Fibroblast of mammary gland (primary cell): ENCODE measurements around the gene DLG2.
A peak's percentile ranks its signal among the peaks of the same experiment; 100 is the strongest.
"Not testable (repeated sequence)": the region's sequence is repeated elsewhere in the genome, so short reads cannot be mapped to it uniquely, and the experiment has no call there.

Experiments used
- DNase-seq: peaks from one replicate; pipeline ENCODE4 v3.0.0-alpha.2; 2010; ENCODE audit warnings: low read depth
- H3K4me3 ChIP-seq: 2 replicates; pipeline ENCODE4 v1.5.1; 2011; ENCODE audit warnings: low read depth, mild to moderate bottlenecking, low read length, moderate library complexity; ENCODE audit not compliant: control insufficient read depth
- TF ChIP-seq, protein P1 (sequence below): conservative IDR thresholded peaks from 2 replicates; pipeline ENCODE4 v1.5.1; 2011; ENCODE audit warnings: low read depth, low read length, inconsistent platforms; ENCODE audit not compliant: control insufficient read depth, insufficient read depth

Gene DLG2

GRCh38 chr11:85627332-85627997 is at the start of gene DLG2:
Gene DLG2 (minus strand): TSS chr11:85627344.
- peak; percentile 61 for DNase-seq
- peak within 1 kb of the TSS; percentile 86 for H3K4me3 ChIP-seq
- TF ChIP-seq, protein P1, sequence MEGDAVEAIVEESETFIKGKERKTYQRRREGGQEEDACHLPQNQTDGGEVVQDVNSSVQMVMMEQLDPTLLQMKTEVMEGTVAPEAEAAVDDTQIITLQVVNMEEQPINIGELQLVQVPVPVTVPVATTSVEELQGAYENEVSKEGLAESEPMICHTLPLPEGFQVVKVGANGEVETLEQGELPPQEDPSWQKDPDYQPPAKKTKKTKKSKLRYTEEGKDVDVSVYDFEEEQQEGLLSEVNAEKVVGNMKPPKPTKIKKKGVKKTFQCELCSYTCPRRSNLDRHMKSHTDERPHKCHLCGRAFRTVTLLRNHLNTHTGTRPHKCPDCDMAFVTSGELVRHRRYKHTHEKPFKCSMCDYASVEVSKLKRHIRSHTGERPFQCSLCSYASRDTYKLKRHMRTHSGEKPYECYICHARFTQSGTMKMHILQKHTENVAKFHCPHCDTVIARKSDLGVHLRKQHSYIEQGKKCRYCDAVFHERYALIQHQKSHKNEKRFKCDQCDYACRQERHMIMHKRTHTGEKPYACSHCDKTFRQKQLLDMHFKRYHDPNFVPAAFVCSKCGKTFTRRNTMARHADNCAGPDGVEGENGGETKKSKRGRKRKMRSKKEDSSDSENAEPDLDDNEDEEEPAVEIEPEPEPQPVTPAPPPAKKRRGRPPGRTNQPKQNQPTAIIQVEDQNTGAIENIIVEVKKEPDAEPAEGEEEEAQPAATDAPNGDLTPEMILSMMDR: no peak

GRCh38 chr11:85673393-85673792 is 46.2 kb upstream of the DLG2 start:
- TF ChIP-seq, protein P1: no peak
- no peak for DNase-seq
- H3K4me3 ChIP-seq: no peak overlapping the region

GRCh38 chr11:85672105-85672902 is 45.2 kb upstream of the DLG2 start:
- H3K4me3 ChIP-seq: no peak overlapping the region

GRCh38 chr11:85670949-85671663 is 44.0 kb upstream of the DLG2 start:
- DNase-seq, H3K4me3 ChIP-seq: not testable (repeated sequence)

More at GRCh38 chr11:85672105-85672902, 45.2 kb upstream of the DLG2 start:
- TF ChIP-seq, protein P1: no peak
- peak; percentile 28 for DNase-seq

DNA sequence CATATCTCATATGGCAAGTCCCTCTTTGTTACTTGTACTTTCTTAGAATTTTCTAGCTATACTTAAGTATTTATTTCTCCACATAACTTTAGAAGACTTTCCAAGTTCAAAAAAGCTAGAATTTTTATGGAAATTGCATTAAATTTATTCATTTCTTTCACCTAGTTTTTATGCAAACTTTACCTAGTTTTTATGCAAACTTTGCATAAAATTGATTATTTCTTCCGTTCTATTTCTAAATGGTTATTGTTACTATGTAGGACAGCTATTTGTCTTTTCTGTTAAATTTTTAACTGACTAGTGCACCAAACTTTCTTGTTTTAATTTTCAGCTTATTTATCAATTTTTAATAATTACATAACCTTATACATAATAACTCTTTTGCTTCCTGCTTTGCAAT is 41.0 kb upstream of the DLG2 start:
- DNase-seq: no peak
- TF ChIP-seq, protein P1: no peak
- no peak overlapping the region for H3K4me3 ChIP-seq

GRCh38 chr11:85666687-85667086 is 39.5 kb upstream of the DLG2 start:
- no peak for DNase-seq
- no peak overlapping the region for H3K4me3 ChIP-seq
- TF ChIP-seq, protein P1: no peak

GRCh38 chr11:85665733-85666132 is 38.6 kb upstream of the DLG2 start:
- no peak overlapping the region for H3K4me3 ChIP-seq
- peak; percentile 44 for DNase-seq
- TF ChIP-seq, protein P1: no peak
